ENCODE results near the gene F12. TPM values are rescaled to one million over a fixed set of nuclear protein-coding genes. Genes with fewer than 3 reads are reported as not detected.

Gene F12
- total RNA-seq, 1 donor from 2014 or later: 4.7 TPM

DNA sequence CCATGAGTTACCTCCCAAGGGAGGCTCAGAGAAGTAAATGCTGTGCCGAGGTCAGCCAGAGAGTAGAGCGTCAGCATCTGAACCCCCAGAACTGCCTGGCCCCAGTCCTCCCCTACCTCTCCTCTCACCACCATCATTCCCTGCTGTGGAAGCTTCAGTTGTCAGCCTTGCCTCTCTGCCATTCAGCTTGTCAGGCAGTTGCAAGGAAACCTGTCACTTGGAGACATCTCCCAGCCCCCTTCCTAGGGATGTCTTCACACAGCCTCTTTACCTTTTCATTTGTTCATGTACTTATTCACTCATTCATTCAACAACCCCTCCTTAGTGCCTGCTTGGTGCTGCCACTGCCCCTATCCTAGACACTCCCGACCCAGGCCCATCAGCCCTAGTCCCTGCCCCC is 49.5 kb downstream of the F12 start:
- no peak for DNase-seq (ENCODE audit: low spot score, unreplicated experiment)
- Mint-ChIP-seq H3K27ac (no peak overlapping the region), H3K27me3 (peaks cover 28% of the 10 kb centered on the region), H3K4me1 (ENCODE audit: low read depth) (peaks cover 6% of the 10 kb centered on the region), H3K36me3 (ENCODE audit: insufficient read depth) (no peaks in the 10 kb centered on the region), H3K4me3 (ENCODE audit: low read depth) (no peak overlapping the region), H3K9me3 (ENCODE audit: low read depth) (no peaks in the 10 kb centered on the region)
- TF ChIP-seq, protein P1, sequence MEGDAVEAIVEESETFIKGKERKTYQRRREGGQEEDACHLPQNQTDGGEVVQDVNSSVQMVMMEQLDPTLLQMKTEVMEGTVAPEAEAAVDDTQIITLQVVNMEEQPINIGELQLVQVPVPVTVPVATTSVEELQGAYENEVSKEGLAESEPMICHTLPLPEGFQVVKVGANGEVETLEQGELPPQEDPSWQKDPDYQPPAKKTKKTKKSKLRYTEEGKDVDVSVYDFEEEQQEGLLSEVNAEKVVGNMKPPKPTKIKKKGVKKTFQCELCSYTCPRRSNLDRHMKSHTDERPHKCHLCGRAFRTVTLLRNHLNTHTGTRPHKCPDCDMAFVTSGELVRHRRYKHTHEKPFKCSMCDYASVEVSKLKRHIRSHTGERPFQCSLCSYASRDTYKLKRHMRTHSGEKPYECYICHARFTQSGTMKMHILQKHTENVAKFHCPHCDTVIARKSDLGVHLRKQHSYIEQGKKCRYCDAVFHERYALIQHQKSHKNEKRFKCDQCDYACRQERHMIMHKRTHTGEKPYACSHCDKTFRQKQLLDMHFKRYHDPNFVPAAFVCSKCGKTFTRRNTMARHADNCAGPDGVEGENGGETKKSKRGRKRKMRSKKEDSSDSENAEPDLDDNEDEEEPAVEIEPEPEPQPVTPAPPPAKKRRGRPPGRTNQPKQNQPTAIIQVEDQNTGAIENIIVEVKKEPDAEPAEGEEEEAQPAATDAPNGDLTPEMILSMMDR (IDR thresholded peaks at IDR 0.05; ENCODE audit: unreplicated experiment): no peak

DNA sequence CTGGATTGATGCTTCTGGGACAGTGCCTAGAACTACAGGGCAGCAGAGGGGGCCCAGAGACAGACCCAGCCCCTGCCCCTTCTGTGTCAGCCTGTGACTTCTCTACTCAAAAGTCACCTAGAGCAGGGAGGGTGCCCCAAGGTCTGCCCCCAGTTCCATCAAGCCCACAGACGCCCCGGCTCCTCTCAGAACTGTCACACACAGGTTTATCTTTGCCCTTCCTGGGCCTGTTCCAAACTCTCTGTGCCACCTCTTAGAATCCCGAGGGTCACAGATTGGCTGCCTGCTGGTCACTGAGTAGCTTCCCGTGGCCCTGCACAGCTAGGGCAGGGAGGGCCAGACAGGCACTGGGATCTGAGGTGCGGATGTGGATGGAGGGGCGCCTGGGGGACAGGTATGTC is 49.9 kb downstream of the F12 start:
- no peak overlapping the region for H3K4me3 Mint-ChIP-seq (ENCODE audit: low read depth)
- H3K27ac Mint-ChIP-seq: no peak overlapping the region
- TF ChIP-seq, protein P1 (IDR thresholded peaks at IDR 0.05; ENCODE audit: unreplicated experiment): no peak
- no peak for DNase-seq (ENCODE audit: low spot score, unreplicated experiment)
- H3K36me3 Mint-ChIP-seq (ENCODE audit: insufficient read depth): no peaks in the 10 kb centered on the region
- H3K9me3 Mint-ChIP-seq (ENCODE audit: low read depth): no peaks in the 10 kb centered on the region
- peaks cover 32% of the 10 kb centered on the region for H3K27me3 Mint-ChIP-seq
- peaks cover 6% of the 10 kb centered on the region for H3K4me1 Mint-ChIP-seq (ENCODE audit: low read depth)

DNA sequence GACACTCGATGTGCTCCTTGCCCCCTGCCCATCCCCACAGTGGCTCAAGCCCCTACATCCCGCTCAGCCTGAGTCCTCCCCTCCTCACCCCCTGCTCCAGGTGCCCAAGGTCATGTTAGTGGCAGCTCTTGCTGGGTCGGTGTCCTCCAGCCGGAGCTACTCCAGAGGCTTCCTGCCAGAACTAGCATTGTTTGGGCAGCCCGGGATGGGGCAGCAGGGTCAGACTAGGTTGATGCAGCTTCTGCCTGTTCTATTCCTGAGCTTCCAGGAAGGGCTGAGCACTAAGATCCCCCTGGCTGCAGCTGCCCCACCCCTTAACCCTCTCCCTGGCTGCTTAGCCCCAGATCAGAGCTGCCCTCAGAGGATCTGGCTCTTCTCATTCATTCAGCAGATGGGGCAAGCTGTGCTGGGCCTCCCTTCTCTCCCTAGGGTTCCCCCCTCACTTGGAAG is 51.0 kb downstream of the F12 start:
- TF ChIP-seq, protein P1 (IDR thresholded peaks at IDR 0.05; ENCODE audit: unreplicated experiment): no peak
- H3K4me3 Mint-ChIP-seq (ENCODE audit: low read depth): no peak overlapping the region
- peaks cover 36% of the 10 kb centered on the region for H3K27me3 Mint-ChIP-seq
- H3K4me1 Mint-ChIP-seq (ENCODE audit: low read depth): peaks cover 6% of the 10 kb centered on the region
- no peaks in the 10 kb centered on the region for H3K9me3 Mint-ChIP-seq (ENCODE audit: low read depth)
- H3K27ac Mint-ChIP-seq: no peak overlapping the region
- no peaks in the 10 kb centered on the region for H3K36me3 Mint-ChIP-seq (ENCODE audit: insufficient read depth)
- DNase-seq (ENCODE audit: low spot score, unreplicated experiment): no peak

DNA sequence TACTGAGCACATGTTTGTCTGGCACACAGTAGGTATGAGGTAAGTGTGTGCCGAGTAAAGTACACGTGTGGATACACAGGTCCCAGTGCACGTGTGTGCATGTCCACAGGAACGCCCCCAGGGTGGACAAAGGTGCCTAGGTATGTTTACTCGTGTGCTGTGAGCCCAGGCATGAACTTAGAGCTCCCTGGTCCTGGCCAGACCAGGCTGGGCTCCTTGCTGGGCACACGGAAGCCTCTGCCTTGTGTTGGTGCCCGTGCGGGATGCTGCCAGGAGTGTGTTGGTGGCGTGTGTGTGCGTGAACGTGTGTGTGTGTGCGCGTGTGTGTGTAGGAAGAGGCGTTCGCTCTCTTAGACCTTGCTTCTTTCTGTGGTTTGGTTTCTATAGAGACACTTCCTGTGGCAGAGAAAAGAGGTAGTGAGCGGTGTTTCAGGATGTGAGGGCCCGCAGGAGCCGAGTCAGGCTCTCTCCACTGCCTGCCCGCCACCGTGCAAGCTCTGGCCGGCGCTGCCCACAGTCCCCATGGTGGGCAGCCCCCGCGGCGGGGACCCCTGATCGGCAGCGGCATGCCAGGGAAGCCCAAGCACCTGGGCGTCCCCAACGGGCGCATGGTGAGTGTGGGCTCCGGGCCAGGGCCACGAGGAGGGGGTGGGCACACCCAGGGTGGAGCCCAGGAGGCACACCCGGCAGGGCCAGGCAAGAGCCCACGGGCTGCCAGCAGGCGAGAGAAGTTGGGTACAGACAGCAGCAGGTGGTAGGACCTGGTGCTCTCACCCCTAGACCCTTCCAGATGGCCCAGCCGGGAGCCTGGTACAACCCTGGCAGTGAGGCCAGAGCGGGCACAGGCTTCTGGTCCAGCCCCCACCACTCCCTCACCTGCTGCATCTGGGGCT is 51.7 kb downstream of the F12 start, which contains the start of gene RGS14:
Gene RGS14, plus strand, starts transcription at position 466 of the 893 bp plus-strand sequence. Its CDS starts 101 bp downstream, at position 567.
- peaks cover 36% of the 10 kb centered on the region for H3K27me3 Mint-ChIP-seq
- no peak within 1 kb of the TSS for H3K27ac Mint-ChIP-seq
- no peak for DNase-seq (ENCODE audit: low spot score, unreplicated experiment)
- TF ChIP-seq, protein P1 (IDR thresholded peaks at IDR 0.05; ENCODE audit: unreplicated experiment): no peak
- peaks cover 4% of the 10 kb centered on the region for H3K4me1 Mint-ChIP-seq (ENCODE audit: low read depth)
- H3K36me3 Mint-ChIP-seq (ENCODE audit: insufficient read depth): no peaks in the 10 kb centered on the region
- no peaks in the 10 kb centered on the region for H3K9me3 Mint-ChIP-seq (ENCODE audit: low read depth)
- H3K4me3 Mint-ChIP-seq (ENCODE audit: low read depth): no peak within 1 kb of the TSS

DNA sequence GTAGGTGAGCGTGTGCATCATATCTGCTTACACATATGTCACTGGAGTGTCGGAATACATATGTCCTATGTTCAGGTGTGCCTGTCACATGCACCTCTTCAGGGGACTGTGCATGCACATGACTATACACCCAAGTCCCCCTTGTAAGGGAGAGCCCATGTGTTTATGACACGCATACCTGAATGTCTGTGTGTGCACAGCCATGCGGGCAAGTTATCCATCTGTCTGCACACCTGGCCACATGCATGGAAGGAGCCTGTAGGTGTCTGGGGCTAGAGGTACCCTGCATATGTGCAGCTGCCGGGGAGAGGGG is 52.3 kb downstream of the F12 start:
- Mint-ChIP-seq H3K4me3 (ENCODE audit: low read depth) (no peak overlapping the region), H3K9me3 (ENCODE audit: low read depth) (no peaks in the 10 kb centered on the region), H3K27me3 (peaks cover 36% of the 10 kb centered on the region), H3K27ac (no peak overlapping the region), H3K4me1 (ENCODE audit: low read depth) (peaks cover 1% of the 10 kb centered on the region), H3K36me3 (ENCODE audit: insufficient read depth) (no peaks in the 10 kb centered on the region)
- TF ChIP-seq, protein P1 (IDR thresholded peaks at IDR 0.05; ENCODE audit: unreplicated experiment): no peak
- DNase-seq (ENCODE audit: low spot score, unreplicated experiment): no peak
